Measurements from ENCODE around the gene BMP8A. TPM values are rescaled to one million over a fixed set of nuclear protein-coding genes. Genes with fewer than 3 reads are reported as not detected.
"Not testable (repeated sequence)": the region's sequence is repeated elsewhere in the genome, so short reads cannot be mapped to it uniquely, and the experiment has no call there.

The BMP8A gene
- total and polyA plus RNA-seq, 2 donors = 0.02 to 2.0 TPM

GRCh38 chr1:39508857-39509305, 17.4 kb downstream of the BMP8A start:
- DNase-seq (ENCODE audit: low read depth in 6 of 9, low spot score in 9 of 9) = no peak
- Histone ChIP-seq H3K27me3 (ENCODE audit: control insufficient read depth in 2 of 2, insufficient read depth in 1 of 2, low read length in 1 of 2) (peaks cover 0 to 24% of the 10 kb centered on the region in 2 donors), H3K4me3 (ENCODE audit: low read length in 2 of 2) (no peak overlapping the region), H3K4me1 (ENCODE audit: control insufficient read depth in 2 of 2, insufficient read depth in 2 of 2, low read length in 2 of 2) (peaks cover 0 to 7% of the 10 kb centered on the region in 2 donors), H3K9me3 (ENCODE audit: control insufficient read depth in 2 of 2, insufficient read depth in 1 of 2, low read length in 1 of 2) (no peaks in the 10 kb centered on the region), H3K36me3 (ENCODE audit: control insufficient read depth in 2 of 2, insufficient read depth in 2 of 2, low read length in 1 of 2) (no peaks in the 10 kb centered on the region), H3K27ac (ENCODE audit: low read depth in 1 of 2, low read length in 1 of 2) (no peak overlapping the region)
- WGBS = 74% methylated on average over 11 of the region's 11 CpGs

GRCh38 chr1:39509360-39510009, 18.0 kb downstream of the BMP8A start:
- H3K27me3 ChIP-seq (ENCODE audit: control insufficient read depth in 2 of 2, insufficient read depth in 1 of 2, low read length in 1 of 2) = peaks cover under 1 to 25% of the 10 kb centered on the region in 2 donors
- no peaks in the 10 kb centered on the region for H3K36me3 ChIP-seq (ENCODE audit: control insufficient read depth in 2 of 2, insufficient read depth in 2 of 2, low read length in 1 of 2)
- H3K4me3 ChIP-seq (ENCODE audit: low read length in 2 of 2) = no peak overlapping the region
- H3K27ac ChIP-seq (ENCODE audit: low read depth in 1 of 2, low read length in 1 of 2) = no peak overlapping the region
- no peak for DNase-seq (ENCODE audit: low read depth in 6 of 9, low spot score in 9 of 9)
- 33% methylated on average over 22 of the region's 22 CpGs for WGBS
- H3K4me1 ChIP-seq (ENCODE audit: control insufficient read depth in 2 of 2, insufficient read depth in 2 of 2, low read length in 2 of 2) = peaks cover 0 to 7% of the 10 kb centered on the region in 2 donors
- H3K9me3 ChIP-seq (ENCODE audit: control insufficient read depth in 2 of 2, insufficient read depth in 1 of 2, low read length in 1 of 2) = no peaks in the 10 kb centered on the region

GRCh38 chr1:39510570-39511186, 19.2 kb downstream of the BMP8A start:
- DNase-seq (ENCODE audit: low read depth in 6 of 9, low spot score in 9 of 9); H3K4me3 ChIP-seq (ENCODE audit: low read length in 2 of 2); H3K4me1 ChIP-seq (ENCODE audit: control insufficient read depth in 2 of 2, insufficient read depth in 2 of 2, low read length in 2 of 2); H3K36me3 ChIP-seq (ENCODE audit: control insufficient read depth in 2 of 2, insufficient read depth in 2 of 2, low read length in 1 of 2); H3K27ac ChIP-seq (ENCODE audit: low read depth in 1 of 2, low read length in 1 of 2); H3K9me3 ChIP-seq (ENCODE audit: control insufficient read depth in 2 of 2, insufficient read depth in 1 of 2, low read length in 1 of 2): not testable (repeated sequence)
- 96% methylated on average over 16 of the region's 20 CpGs for WGBS
- peaks cover 4 to 30% of the 10 kb centered on the region in 2 donors for H3K27me3 ChIP-seq (ENCODE audit: control insufficient read depth in 2 of 2, insufficient read depth in 1 of 2, low read length in 1 of 2)

GRCh38 chr1:39511477-39511876, 20.0 kb downstream of the BMP8A start:
- H3K9me3 ChIP-seq (ENCODE audit: control insufficient read depth in 2 of 2, insufficient read depth in 1 of 2, low read length in 1 of 2); H3K27ac ChIP-seq (ENCODE audit: low read depth in 1 of 2, low read length in 1 of 2); H3K4me1 ChIP-seq (ENCODE audit: control insufficient read depth in 2 of 2, insufficient read depth in 2 of 2, low read length in 2 of 2); H3K4me3 ChIP-seq (ENCODE audit: low read length in 2 of 2); DNase-seq (ENCODE audit: low read depth in 6 of 9, low spot score in 9 of 9); H3K36me3 ChIP-seq (ENCODE audit: control insufficient read depth in 2 of 2, insufficient read depth in 2 of 2, low read length in 1 of 2): not testable (repeated sequence)
- 98% methylated on average over 8 of the region's 13 CpGs for WGBS
- peaks cover 4 to 30% of the 10 kb centered on the region in 2 donors for H3K27me3 ChIP-seq (ENCODE audit: control insufficient read depth in 2 of 2, insufficient read depth in 1 of 2, low read length in 1 of 2)

GRCh38 chr1:39512234-39512847, 20.9 kb downstream of the BMP8A start:
- not testable (repeated sequence) for H3K4me3 ChIP-seq (ENCODE audit: low read length in 2 of 2); H3K36me3 ChIP-seq (ENCODE audit: control insufficient read depth in 2 of 2, insufficient read depth in 2 of 2, low read length in 1 of 2); H3K4me1 ChIP-seq (ENCODE audit: control insufficient read depth in 2 of 2, insufficient read depth in 2 of 2, low read length in 2 of 2); H3K27ac ChIP-seq (ENCODE audit: low read depth in 1 of 2, low read length in 1 of 2); DNase-seq (ENCODE audit: low read depth in 6 of 9, low spot score in 9 of 9); H3K9me3 ChIP-seq (ENCODE audit: control insufficient read depth in 2 of 2, insufficient read depth in 1 of 2, low read length in 1 of 2)
- 27% methylated on average over 7 of the region's 25 CpGs for WGBS
- H3K27me3 ChIP-seq (ENCODE audit: control insufficient read depth in 2 of 2, insufficient read depth in 1 of 2, low read length in 1 of 2) = peaks cover 4 to 30% of the 10 kb centered on the region in 2 donors

GRCh38 chr1:39514710-39515124, 23.3 kb downstream of the BMP8A start:
- H3K4me3 ChIP-seq (ENCODE audit: low read length in 2 of 2); H3K9me3 ChIP-seq (ENCODE audit: control insufficient read depth in 2 of 2, insufficient read depth in 1 of 2, low read length in 1 of 2); H3K27ac ChIP-seq (ENCODE audit: low read depth in 1 of 2, low read length in 1 of 2); H3K36me3 ChIP-seq (ENCODE audit: control insufficient read depth in 2 of 2, insufficient read depth in 2 of 2, low read length in 1 of 2); DNase-seq (ENCODE audit: low read depth in 6 of 9, low spot score in 9 of 9); H3K4me1 ChIP-seq (ENCODE audit: control insufficient read depth in 2 of 2, insufficient read depth in 2 of 2, low read length in 2 of 2): not testable (repeated sequence)
- WGBS = 4% methylated on average over 43 of the region's 46 CpGs
- H3K27me3 ChIP-seq (ENCODE audit: control insufficient read depth in 2 of 2, insufficient read depth in 1 of 2, low read length in 1 of 2) = peaks cover 4 to 15% of the 10 kb centered on the region in 2 donors

GRCh38 chr1:39515131-39516086, 24.0 kb downstream of the BMP8A start:
- under 1% methylated on average over 21 of the region's 78 CpGs for WGBS
- peaks cover 4 to 15% of the 10 kb centered on the region in 2 donors for H3K27me3 ChIP-seq (ENCODE audit: control insufficient read depth in 2 of 2, insufficient read depth in 1 of 2, low read length in 1 of 2)
- not testable (repeated sequence) for H3K4me3 ChIP-seq (ENCODE audit: low read length in 2 of 2)

GRCh38 chr1:39516841-39517240, 25.4 kb downstream of the BMP8A start:
- DNase-seq (ENCODE audit: low read depth in 6 of 9, low spot score in 9 of 9); H3K4me1 ChIP-seq (ENCODE audit: control insufficient read depth in 2 of 2, insufficient read depth in 2 of 2, low read length in 2 of 2); H3K36me3 ChIP-seq (ENCODE audit: control insufficient read depth in 2 of 2, insufficient read depth in 2 of 2, low read length in 1 of 2); H3K27ac ChIP-seq (ENCODE audit: low read depth in 1 of 2, low read length in 1 of 2); H3K9me3 ChIP-seq (ENCODE audit: control insufficient read depth in 2 of 2, insufficient read depth in 1 of 2, low read length in 1 of 2); H3K4me3 ChIP-seq (ENCODE audit: low read length in 2 of 2): not testable (repeated sequence)
- WGBS = 97% methylated on average over 4 of the region's 4 CpGs
- H3K27me3 ChIP-seq (ENCODE audit: control insufficient read depth in 2 of 2, insufficient read depth in 1 of 2, low read length in 1 of 2) = peaks cover 4 to 11% of the 10 kb centered on the region in 2 donors

More at GRCh38 chr1:39515131-39516086, 24.0 kb downstream of the BMP8A start:
- DNase-seq (ENCODE audit: low read depth in 6 of 9, low spot score in 9 of 9); H3K27ac ChIP-seq (ENCODE audit: low read depth in 1 of 2, low read length in 1 of 2); H3K4me1 ChIP-seq (ENCODE audit: control insufficient read depth in 2 of 2, insufficient read depth in 2 of 2, low read length in 2 of 2); H3K36me3 ChIP-seq (ENCODE audit: control insufficient read depth in 2 of 2, insufficient read depth in 2 of 2, low read length in 1 of 2); H3K9me3 ChIP-seq (ENCODE audit: control insufficient read depth in 2 of 2, insufficient read depth in 1 of 2, low read length in 1 of 2): not testable (repeated sequence)

All from thymus (tissue), 11 donors.